Neural cell (in vitro differentiated cells): ENCODE measurements around the gene TFG.

ENCODE experiments used
- EP300 ChIP-seq: fragments of 450-650 bp; conservative IDR thresholded peaks from 2 replicates; pipeline ENCODE4 v1.6.1; 2014; ENCODE audit warnings: antibody characterized with exemption, mild to moderate bottlenecking, moderate library complexity; ENCODE audit not compliant: poor library complexity, severe bottlenecking
- EZH2 ChIP-seq: fragments of 200-600, 300-800 bp; shearing (Covaris generic), sonication (generic); IDR thresholded peaks from 2 replicates; pipeline ENCODE4 v1.6.1; 2014; ENCODE audit warnings: antibody characterized with exemption, low read length, borderline replicate concordance, mild to moderate bottlenecking; ENCODE audit not compliant: insufficient read depth, poor library complexity, severe bottlenecking
- MXI1 ChIP-seq: fragments of 450-650 bp; conservative IDR thresholded peaks from 2 replicates; pipeline ENCODE4 v1.6.1; 2014; ENCODE audit warnings: antibody characterized with exemption, mild to moderate bottlenecking; ENCODE audit not compliant: poor library complexity, severe bottlenecking
- POLR2AphosphoS5 ChIP-seq: IDR thresholded peaks from 2 replicates; pipeline ENCODE4 v1.6.1; 2012
- RAD21 ChIP-seq: fragments of 450-650 bp; conservative IDR thresholded peaks from 2 replicates; pipeline ENCODE4 v1.6.1; 2014; ENCODE audit warnings: antibody characterized with exemption, mild to moderate bottlenecking, moderate library complexity
- SMC3 ChIP-seq: fragments of 450-650 bp; conservative IDR thresholded peaks from 2 replicates; pipeline ENCODE4 v1.6.1; 2014; ENCODE audit warnings: antibody characterized with exemption, mild to moderate bottlenecking, moderate library complexity; ENCODE audit not compliant: poor library complexity
- TAF1 ChIP-seq: IDR thresholded peaks from 2 replicates; pipeline ENCODE4 v1.6.1; 2012; ENCODE audit warnings: low read depth
- TF ChIP-seq, protein P1 (sequence below): fragments of 450-650 bp; IDR thresholded peaks from 2 replicates; pipeline ENCODE4 v1.5.1; 2014; ENCODE audit warnings: antibody characterized with exemption, mild to moderate bottlenecking, moderate library complexity; ENCODE audit not compliant: poor library complexity, severe bottlenecking
- TF ChIP-seq, protein P2 (sequence below): IDR thresholded peaks from 2 replicates; pipeline ENCODE4 v1.6.1; 2012; ENCODE audit warnings: borderline replicate concordance

DNA sequence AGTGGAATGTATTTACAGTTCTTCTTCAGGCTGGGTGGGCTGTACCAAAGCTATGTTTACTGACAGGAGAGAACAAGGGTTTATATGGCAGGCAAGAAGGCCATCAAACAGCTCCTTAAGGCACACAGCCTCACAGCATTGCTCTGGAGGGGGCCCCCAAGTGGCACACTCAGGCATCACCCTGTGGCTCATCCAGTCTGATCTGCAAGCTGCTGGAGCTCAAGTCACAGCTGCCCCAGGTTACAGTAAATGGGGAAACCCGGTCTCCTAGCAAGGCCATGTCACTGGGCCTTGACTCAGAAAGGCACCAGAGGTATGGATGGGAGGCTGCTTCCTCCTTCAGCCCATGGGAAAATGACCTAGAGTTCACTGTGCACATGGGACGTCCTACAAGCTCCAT, 67.5 kb downstream of the TFG start:
- TF ChIP-seq, protein P1, sequence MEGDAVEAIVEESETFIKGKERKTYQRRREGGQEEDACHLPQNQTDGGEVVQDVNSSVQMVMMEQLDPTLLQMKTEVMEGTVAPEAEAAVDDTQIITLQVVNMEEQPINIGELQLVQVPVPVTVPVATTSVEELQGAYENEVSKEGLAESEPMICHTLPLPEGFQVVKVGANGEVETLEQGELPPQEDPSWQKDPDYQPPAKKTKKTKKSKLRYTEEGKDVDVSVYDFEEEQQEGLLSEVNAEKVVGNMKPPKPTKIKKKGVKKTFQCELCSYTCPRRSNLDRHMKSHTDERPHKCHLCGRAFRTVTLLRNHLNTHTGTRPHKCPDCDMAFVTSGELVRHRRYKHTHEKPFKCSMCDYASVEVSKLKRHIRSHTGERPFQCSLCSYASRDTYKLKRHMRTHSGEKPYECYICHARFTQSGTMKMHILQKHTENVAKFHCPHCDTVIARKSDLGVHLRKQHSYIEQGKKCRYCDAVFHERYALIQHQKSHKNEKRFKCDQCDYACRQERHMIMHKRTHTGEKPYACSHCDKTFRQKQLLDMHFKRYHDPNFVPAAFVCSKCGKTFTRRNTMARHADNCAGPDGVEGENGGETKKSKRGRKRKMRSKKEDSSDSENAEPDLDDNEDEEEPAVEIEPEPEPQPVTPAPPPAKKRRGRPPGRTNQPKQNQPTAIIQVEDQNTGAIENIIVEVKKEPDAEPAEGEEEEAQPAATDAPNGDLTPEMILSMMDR = no peak
- TF ChIP-seq, protein P2, sequence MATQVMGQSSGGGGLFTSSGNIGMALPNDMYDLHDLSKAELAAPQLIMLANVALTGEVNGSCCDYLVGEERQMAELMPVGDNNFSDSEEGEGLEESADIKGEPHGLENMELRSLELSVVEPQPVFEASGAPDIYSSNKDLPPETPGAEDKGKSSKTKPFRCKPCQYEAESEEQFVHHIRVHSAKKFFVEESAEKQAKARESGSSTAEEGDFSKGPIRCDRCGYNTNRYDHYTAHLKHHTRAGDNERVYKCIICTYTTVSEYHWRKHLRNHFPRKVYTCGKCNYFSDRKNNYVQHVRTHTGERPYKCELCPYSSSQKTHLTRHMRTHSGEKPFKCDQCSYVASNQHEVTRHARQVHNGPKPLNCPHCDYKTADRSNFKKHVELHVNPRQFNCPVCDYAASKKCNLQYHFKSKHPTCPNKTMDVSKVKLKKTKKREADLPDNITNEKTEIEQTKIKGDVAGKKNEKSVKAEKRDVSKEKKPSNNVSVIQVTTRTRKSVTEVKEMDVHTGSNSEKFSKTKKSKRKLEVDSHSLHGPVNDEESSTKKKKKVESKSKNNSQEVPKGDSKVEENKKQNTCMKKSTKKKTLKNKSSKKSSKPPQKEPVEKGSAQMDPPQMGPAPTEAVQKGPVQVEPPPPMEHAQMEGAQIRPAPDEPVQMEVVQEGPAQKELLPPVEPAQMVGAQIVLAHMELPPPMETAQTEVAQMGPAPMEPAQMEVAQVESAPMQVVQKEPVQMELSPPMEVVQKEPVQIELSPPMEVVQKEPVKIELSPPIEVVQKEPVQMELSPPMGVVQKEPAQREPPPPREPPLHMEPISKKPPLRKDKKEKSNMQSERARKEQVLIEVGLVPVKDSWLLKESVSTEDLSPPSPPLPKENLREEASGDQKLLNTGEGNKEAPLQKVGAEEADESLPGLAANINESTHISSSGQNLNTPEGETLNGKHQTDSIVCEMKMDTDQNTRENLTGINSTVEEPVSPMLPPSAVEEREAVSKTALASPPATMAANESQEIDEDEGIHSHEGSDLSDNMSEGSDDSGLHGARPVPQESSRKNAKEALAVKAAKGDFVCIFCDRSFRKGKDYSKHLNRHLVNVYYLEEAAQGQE = no peak
- no peak for TF ChIP-seq EZH2
- no peak for TF ChIP-seq MXI1
- no peak for TF ChIP-seq SMC3
- no peak for TF ChIP-seq EP300
- no peak for TF ChIP-seq RAD21
- no peak for TF ChIP-seq POLR2AphosphoS5
- TF ChIP-seq TAF1 = no peak
